Osteoblast (primary cell): ENCODE results near the gene OPN4. TPM values are rescaled to one million over a fixed set of nuclear protein-coding genes. Genes with fewer than 3 reads are reported as not detected.
A peak's percentile ranks its signal among the peaks of the same experiment; 100 is the strongest.

Source experiments
- DNase-seq: peaks from one replicate; pipeline ENCODE4 v3.0.0; 2011; ENCODE audit warnings: low spot score, mixed read lengths; ENCODE audit not compliant: insufficient read length; ENCODE audit errors: missing footprints
- H2AFZ ChIP-seq: 2 replicates; pipeline ENCODE4 v1.6.0; 2011; ENCODE audit warnings: mild to moderate bottlenecking, low read length
- H3K27ac ChIP-seq: 2 replicates; pipeline ENCODE4 v1.5.1; 2011; ENCODE audit warnings: mild to moderate bottlenecking, low read depth, low read length, moderate library complexity
- H3K27me3 ChIP-seq: 2 replicates; pipeline ENCODE4 v1.6.0; 2012; ENCODE audit warnings: mild to moderate bottlenecking, control low read depth, inconsistent platforms, low read length, moderate library complexity; ENCODE audit not compliant: insufficient read depth
- H3K36me3 ChIP-seq: 2 replicates; pipeline ENCODE4 v1.5.1; 2011; ENCODE audit warnings: mild to moderate bottlenecking, low read length, control low read depth, moderate library complexity; ENCODE audit not compliant: insufficient read depth
- H3K4me1 ChIP-seq: 2 replicates; pipeline ENCODE4 v1.5.1; 2011; ENCODE audit warnings: mild to moderate bottlenecking, low read length, control low read depth, moderate library complexity; ENCODE audit not compliant: insufficient read depth
- H3K4me2 ChIP-seq: 2 replicates; pipeline ENCODE4 v1.6.0; 2011; ENCODE audit warnings: mild to moderate bottlenecking, low read length; ENCODE audit not compliant: insufficient read depth
- H3K4me3 ChIP-seq: fragments of 200-600 bp; sonication (generic); 3 replicates; pipeline ENCODE4 v1.5.1; 2012; ENCODE audit warnings: mild to moderate bottlenecking, low read length, inconsistent platforms; ENCODE audit not compliant: insufficient read depth
- H3K79me2 ChIP-seq: 2 replicates; pipeline ENCODE4 v1.6.0; 2012; ENCODE audit warnings: mild to moderate bottlenecking, low read length, control low read depth, inconsistent platforms; ENCODE audit not compliant: insufficient read depth
- H3K9me3 ChIP-seq: 2 replicates; pipeline ENCODE4 v1.5.1; 2011; ENCODE audit warnings: low read depth, low read length, control low read depth
- H4K20me1 ChIP-seq: 2 replicates; pipeline ENCODE4 v1.6.0; 2012; ENCODE audit warnings: mild to moderate bottlenecking, low read length, control low read depth; ENCODE audit not compliant: insufficient read depth
- total RNA-seq: library from RNA; depleted of rRNA; stranded (reverse); fragments of >200 nt; gene quantifications from 2 replicates; pipeline ENCODE4 v1.2.3, GENCODE V29; 2012
- TF ChIP-seq, protein P1 (sequence below): IDR thresholded peaks from 2 replicates; pipeline ENCODE4 v1.5.1; 2011; ENCODE audit warnings: mild to moderate bottlenecking, low read depth, low read length, moderate library complexity; ENCODE audit errors: extremely low read depth

OPN4 gene
- total RNA-seq, 1 donor: not detected

DNA sequence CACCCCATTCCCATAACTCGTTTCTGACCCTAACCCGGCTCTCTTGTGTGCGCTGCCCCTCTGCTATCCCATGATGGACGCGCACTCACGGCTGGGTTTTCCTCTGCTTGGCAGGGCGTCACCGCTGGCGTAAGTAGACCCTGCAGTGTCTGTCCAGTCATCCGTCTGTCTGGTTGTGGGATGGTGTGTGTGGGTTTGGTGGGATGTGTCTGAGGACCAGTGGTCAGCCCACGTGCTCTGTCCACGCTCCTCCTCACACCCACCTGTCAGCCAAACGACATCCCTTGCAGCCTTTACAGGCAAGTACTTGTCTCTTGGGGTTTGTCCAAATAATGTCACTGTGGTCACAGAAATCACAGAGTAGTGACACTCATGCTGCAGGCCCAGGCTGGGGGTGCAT, 34.8 kb downstream of the OPN4 start:
- Histone ChIP-seq H3K36me3 (no peaks in the 10 kb centered on the region), H3K9me3 (no peaks in the 10 kb centered on the region), H3K27me3 (no peaks in the 10 kb centered on the region), H2AFZ (no peak overlapping the region), H3K4me2 (peak overlapping the region; percentile 73), H3K4me1 (peaks cover 19% of the 10 kb centered on the region), H3K79me2 (no peaks in the 10 kb centered on the region), H3K27ac (no peak overlapping the region), H4K20me1 (no peaks in the 10 kb centered on the region), H3K4me3 (no peak overlapping the region)
- TF ChIP-seq, protein P1, sequence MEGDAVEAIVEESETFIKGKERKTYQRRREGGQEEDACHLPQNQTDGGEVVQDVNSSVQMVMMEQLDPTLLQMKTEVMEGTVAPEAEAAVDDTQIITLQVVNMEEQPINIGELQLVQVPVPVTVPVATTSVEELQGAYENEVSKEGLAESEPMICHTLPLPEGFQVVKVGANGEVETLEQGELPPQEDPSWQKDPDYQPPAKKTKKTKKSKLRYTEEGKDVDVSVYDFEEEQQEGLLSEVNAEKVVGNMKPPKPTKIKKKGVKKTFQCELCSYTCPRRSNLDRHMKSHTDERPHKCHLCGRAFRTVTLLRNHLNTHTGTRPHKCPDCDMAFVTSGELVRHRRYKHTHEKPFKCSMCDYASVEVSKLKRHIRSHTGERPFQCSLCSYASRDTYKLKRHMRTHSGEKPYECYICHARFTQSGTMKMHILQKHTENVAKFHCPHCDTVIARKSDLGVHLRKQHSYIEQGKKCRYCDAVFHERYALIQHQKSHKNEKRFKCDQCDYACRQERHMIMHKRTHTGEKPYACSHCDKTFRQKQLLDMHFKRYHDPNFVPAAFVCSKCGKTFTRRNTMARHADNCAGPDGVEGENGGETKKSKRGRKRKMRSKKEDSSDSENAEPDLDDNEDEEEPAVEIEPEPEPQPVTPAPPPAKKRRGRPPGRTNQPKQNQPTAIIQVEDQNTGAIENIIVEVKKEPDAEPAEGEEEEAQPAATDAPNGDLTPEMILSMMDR: no peak
- no peak for DNase-seq

DNA sequence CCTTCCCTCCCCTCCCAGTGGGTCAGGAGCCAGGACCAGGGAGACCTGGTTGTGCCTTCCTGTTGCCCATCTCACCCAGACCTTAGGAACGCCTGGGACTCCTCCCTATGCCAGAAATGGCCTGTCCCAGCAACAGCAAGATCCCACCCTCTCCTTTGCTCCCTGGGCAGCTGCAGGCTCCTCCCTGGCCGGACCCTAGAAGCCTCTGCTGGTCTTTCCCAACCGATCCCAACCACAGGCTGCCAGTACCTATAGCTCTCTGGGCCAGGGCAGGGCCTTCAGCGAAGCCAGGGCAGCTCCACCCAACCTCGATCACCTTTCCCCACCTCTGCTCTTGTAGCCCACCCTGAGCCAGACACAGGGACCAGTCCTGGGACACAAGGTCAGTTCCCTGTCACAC, 35.9 kb downstream of the OPN4 start:
- H3K27me3 ChIP-seq: no peaks in the 10 kb centered on the region
- peaks cover 19% of the 10 kb centered on the region for H3K4me1 ChIP-seq
- H3K9me3 ChIP-seq: no peaks in the 10 kb centered on the region
- TF ChIP-seq, protein P1: no peak
- H3K27ac ChIP-seq: no peak overlapping the region
- no peaks in the 10 kb centered on the region for H4K20me1 ChIP-seq
- H3K36me3 ChIP-seq: no peaks in the 10 kb centered on the region
- H3K4me2 ChIP-seq: no peak overlapping the region
- H3K79me2 ChIP-seq: no peaks in the 10 kb centered on the region
- no peak overlapping the region for H2AFZ ChIP-seq
- H3K4me3 ChIP-seq: no peak overlapping the region
- DNase-seq: no peak

DNA sequence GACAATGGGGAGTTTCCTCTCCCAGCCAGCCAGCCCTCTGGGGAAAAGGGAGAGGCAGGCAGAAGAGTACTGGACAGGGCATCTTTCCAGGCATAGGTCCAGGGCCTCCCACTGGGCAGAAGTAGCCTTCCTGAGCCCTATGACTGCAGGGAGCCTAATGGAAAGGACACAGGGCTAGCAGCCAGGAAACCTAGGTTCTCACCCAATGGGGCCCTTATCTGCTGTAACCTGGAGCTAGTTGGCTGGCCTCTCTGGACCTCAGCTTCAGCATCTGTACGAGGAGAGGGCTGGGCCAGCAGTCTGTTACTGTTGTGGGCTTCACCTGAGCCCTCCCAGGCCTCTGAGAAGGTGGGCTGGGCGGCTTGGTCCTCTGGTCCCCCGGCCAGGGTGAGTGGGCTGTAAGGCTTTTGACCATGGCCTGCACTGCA, 36.3 kb downstream of the OPN4 start:
- Histone ChIP-seq H4K20me1 (no peaks in the 10 kb centered on the region), H3K27ac (no peak overlapping the region), H3K4me1 (peaks cover 19% of the 10 kb centered on the region), H3K9me3 (no peaks in the 10 kb centered on the region), H3K79me2 (no peaks in the 10 kb centered on the region), H3K4me3 (no peak overlapping the region), H3K27me3 (no peaks in the 10 kb centered on the region), H2AFZ (no peak overlapping the region), H3K36me3 (no peaks in the 10 kb centered on the region), H3K4me2 (no peak overlapping the region)
- DNase-seq: no peak
- TF ChIP-seq, protein P1: no peak

DNA sequence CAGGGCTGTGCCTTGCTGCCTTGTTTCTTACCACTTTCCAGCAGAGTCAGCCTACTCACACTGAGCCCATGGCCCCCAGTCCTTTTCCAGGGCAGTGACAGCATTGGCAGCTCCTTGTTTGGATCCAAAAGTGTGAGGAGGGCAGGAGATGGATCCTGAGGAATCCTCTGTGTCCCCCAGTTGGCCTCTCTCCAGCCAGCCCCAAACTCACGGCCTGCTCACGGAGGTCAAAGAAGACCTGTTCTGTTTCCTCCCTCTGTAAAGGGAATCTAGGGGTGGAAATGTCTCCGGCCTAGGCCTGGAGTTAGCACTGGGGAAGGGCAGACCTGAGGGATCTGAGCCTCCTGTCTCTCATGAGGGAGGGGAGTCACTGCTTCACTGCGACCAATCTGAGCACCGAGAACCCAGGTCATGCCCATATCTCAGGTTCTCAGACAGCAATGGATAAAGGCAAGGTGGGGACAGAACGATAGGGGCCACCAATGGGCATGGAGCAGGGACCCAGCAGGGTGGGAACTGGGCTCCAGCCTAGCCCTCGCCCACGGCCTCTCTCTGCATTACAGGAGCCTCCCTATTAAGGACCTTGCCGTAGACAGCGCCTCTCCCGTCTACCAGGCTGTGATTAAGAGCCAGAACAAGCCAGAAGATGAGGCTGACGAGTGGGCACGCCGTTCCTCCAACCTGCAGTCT, 37.1 kb downstream of the OPN4 start:
- no peak overlapping the region for H3K4me3 ChIP-seq
- H3K4me1 ChIP-seq: peaks cover 19% of the 10 kb centered on the region
- H3K36me3 ChIP-seq: no peaks in the 10 kb centered on the region
- no peak overlapping the region for H2AFZ ChIP-seq
- no peak for DNase-seq
- no peak overlapping the region for H3K4me2 ChIP-seq
- H3K9me3 ChIP-seq: no peaks in the 10 kb centered on the region
- H3K79me2 ChIP-seq: no peaks in the 10 kb centered on the region
- TF ChIP-seq, protein P1: no peak
- H3K27me3 ChIP-seq: peaks cover 3% of the 10 kb centered on the region
- H3K27ac ChIP-seq: no peak overlapping the region
- H4K20me1 ChIP-seq: no peaks in the 10 kb centered on the region
